Mammary epithelial cell (primary cell): ENCODE results near the gene DSG1.

ENCODE experiments used
- EZH2 ChIP-seq: IDR thresholded peaks from 2 replicates; pipeline ENCODE4 v1.6.1; 2012; ENCODE audit warnings: low read length, inconsistent platforms, borderline replicate concordance
- TF ChIP-seq, protein P1 (sequence below), 2 donors: IDR thresholded peaks in 1 of 2; conservative IDR thresholded peaks in 1 of 2; 2 replicates each; pipeline ENCODE4 v1.5.1; 2011 to 2012; ENCODE audit warnings: inconsistent platforms in 2 of 2, low read length in 2 of 2, mild to moderate bottlenecking in 2 of 2, control low read depth in 1 of 2, low read depth in 1 of 2; ENCODE audit not compliant: insufficient read depth in 1 of 2; ENCODE audit errors: extremely low read depth in 1 of 2

DNA sequence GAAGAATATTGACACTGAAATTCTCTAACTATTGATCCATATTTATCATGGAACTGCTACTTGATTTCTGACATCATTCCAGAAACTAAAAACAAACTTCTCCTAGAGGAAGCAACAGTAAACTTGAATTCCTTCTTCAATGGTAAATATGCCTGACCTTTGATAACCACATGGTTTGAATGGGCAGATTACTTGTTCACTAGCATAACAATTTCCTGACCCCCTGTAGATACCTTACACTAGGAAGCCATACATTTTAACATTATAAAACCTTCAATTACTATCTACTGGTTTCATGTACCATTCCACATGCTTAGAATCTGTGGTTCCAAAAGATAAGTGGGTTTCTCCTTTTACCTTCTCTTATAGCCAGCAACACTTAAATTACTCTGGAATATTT is 36.5 kb upstream of the DSG1 start:
- TF ChIP-seq, protein P1, sequence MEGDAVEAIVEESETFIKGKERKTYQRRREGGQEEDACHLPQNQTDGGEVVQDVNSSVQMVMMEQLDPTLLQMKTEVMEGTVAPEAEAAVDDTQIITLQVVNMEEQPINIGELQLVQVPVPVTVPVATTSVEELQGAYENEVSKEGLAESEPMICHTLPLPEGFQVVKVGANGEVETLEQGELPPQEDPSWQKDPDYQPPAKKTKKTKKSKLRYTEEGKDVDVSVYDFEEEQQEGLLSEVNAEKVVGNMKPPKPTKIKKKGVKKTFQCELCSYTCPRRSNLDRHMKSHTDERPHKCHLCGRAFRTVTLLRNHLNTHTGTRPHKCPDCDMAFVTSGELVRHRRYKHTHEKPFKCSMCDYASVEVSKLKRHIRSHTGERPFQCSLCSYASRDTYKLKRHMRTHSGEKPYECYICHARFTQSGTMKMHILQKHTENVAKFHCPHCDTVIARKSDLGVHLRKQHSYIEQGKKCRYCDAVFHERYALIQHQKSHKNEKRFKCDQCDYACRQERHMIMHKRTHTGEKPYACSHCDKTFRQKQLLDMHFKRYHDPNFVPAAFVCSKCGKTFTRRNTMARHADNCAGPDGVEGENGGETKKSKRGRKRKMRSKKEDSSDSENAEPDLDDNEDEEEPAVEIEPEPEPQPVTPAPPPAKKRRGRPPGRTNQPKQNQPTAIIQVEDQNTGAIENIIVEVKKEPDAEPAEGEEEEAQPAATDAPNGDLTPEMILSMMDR (conservative IDR thresholded peaks at IDR 0.05 in 1 of 2, IDR thresholded peaks at IDR 0.05 in 1 of 2; ENCODE audit: extremely low read depth in 1 of 2, insufficient read depth in 1 of 2, low read depth in 1 of 2, low read length in 2 of 2) = no peak
- no peak for TF ChIP-seq EZH2
